LNCaP clone FGC (cell line): ENCODE results near the gene COL23A1.

Experiments
- DNase-seq: peaks from one replicate; pipeline ENCODE4 v3.0.0-alpha.2; 2011; ENCODE audit warnings: low read depth
- H3K4me3 ChIP-seq: 2 replicates; pipeline ENCODE4 v1.5.1; 2011; ENCODE audit warnings: mild to moderate bottlenecking, low read depth, low read length, control low read depth
- CTCF ChIP-seq: IDR thresholded peaks from 2 replicates; pipeline ENCODE4 v1.5.1; 2012; ENCODE audit warnings: mild to moderate bottlenecking; ENCODE audit not compliant: control insufficient read depth, insufficient read depth; ENCODE audit errors: extremely low read depth

Gene COL23A1

GRCh38 chr5:178215280-178216002, 374.8 kb downstream of the COL23A1 start:
- no peak overlapping the region for H3K4me3 ChIP-seq
- no peak for TF ChIP-seq CTCF
- DNase-seq: no peak

DNA sequence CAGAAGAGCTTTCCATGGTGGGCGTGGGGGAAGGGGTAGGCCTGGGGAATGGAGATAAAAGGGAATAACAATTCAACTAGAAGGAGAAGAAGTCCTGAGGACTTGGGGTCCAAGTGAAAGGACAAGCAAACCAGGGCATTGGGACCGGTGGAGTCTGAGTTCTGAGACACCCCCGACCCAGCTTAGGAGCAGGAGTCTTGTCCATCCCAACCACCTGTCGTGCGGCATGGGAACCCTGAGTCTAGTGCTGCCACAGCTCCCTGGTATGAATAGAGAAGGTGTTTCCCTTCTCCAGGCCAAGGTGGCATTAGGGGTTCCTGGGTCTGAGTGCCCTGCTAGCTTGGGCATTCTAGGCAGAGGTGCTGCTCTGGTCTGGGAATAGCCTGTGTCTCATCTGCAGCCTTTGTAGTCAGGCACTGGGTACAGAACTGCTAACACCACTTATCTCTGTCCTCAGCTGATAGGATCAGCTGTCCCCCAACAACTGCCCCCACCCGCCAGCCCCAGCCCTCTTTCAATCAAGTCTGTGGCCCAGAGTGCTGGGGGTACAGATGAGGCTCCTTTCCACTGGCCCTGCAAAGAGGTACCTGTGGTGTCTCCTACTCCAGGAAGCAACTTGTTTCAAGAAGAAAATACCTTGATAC, 375.9 kb downstream of the COL23A1 start:
- TF ChIP-seq CTCF: no peak
- H3K4me3 ChIP-seq: no peak overlapping the region
- DNase-seq: no peak

DNA sequence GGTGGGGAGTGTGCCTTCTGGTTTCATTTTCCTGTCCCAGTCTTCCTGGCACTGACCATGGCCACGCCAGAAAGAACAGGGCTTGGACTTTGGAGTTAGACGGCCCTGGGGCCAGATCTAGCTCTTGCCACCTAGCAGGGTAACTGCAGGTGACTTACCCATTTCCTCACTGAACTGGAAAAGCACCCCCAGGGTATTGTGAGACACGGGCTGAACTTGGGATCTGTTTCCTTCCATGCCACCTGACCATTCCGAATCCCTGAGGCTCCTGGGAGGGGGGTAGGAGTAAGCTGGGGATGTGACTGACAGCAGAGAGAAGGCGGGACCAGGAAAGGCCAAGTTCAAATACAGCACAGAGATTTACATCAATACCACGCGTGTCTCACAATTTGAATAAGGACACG, 376.4 kb downstream of the COL23A1 start:
- no peak for DNase-seq
- no peak for TF ChIP-seq CTCF
- no peak overlapping the region for H3K4me3 ChIP-seq

DNA sequence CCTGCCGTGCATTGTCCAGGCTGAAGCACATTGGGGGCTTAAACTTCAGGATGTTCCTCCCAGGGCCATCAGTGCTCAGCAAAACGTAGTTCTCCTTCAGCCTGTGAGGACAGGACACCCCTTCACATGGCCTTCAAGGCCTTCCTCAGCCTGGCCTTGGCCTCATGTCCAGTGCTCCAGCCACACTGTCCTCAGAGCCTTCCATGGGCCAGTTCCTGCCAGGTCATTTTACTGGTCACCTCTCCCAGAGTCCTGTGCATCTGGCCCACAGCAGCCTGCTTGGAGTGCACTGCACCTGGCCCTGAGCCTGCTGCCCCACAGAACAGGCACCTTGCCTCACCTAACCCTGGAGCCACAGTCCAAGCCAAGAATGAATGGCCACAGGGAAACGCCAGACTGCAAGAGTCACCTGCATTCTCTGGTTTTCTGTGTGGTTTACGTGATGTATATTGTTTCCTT, 377.2 kb downstream of the COL23A1 start:
- 0 out of 2 replicates have a peak, but pooled peaks have one; percentile 0 for TF ChIP-seq CTCF
- DNase-seq: no peak
- H3K4me3 ChIP-seq: no peak overlapping the region

DNA sequence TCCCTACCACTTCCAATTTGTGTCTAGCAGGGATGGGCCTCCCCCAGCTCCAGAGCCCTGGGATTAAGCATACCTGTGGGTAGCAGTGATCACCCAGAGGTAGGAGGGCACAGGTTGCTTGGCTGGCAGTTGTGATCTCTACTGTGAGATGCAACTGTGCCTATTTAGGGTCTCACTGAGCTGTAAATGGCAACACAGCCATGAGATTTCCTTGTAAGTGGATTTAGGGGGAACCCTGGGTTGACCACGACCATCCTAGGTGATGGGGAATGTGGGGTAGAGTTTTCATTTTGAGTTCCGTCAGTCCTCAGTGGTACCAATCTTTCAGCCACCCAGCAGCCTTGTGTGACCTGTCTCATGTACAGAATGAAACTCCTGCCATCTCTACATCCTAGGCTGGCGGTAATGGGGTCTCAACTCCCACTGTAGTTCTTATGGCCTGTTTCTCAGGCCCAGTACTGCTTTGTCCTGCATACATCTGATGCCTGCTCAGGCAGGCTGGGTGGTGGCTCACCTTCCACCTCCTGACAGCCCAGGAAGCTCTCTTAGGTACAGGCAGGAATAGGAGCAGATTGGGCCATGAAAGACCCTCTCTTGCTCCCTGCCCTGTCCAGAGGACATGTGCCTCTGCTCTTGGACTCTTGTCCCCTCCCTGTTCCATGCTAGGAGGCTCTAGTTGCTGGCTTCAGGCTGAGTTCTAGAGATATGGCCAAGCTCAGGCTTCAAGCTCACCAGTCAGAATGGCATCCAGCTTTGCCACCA, 377.8 kb downstream of the COL23A1 start:
- no peak for DNase-seq
- no peak for TF ChIP-seq CTCF
- no peak overlapping the region for H3K4me3 ChIP-seq

- H3K4me3 ChIP-seq: no peak overlapping the region
- no peak for TF ChIP-seq CTCF
- no peak for DNase-seq
These were observed 378.8 kb downstream of the COL23A1 start for GRCh38 chr5:178211095-178212048.
